Stimulated activated naive CD4-positive, alpha-beta T cell (primary cell): Measurements from ENCODE around the gene VPS52.
A peak's percentile ranks its signal among the peaks of the same experiment; 100 is the strongest.
"Not testable (repeated sequence)": the region's sequence is repeated elsewhere in the genome, so short reads cannot be mapped to it uniquely, and the experiment has no call there.

Source experiments
- DNase-seq, 6 experiments: peaks; one replicate each; lab custom pipeline; 2025; lab: John Stamatoyannopoulos, UW

Gene VPS52

DNA sequence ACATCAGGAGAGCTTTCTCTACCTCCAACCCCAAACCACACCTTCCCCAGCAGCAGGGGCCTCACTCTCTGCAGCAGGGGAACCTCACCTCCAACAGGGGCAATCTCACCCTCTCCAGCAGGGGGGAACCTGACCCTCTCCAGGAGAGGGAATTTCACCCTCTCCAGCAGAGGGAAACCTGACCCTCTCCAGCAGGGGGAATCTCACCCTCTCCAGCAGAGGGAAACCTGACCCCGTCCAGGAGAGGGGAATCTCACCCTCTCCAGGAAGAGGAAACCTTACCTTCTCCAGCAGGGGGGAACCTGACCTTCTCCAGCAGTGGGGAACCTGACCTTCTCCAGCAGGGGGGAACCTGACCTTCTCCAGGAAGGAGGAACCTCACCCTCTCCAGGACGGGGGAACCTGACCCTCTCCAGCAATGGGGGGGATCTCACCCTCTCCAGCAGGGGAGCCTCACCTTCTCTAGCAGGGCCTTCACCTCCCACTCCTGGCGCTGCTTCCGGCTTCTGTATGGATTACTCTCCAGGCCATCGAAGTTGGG, 8.4 kb upstream of the VPS52 start:
- DNase-seq = peak in 2 of 6 experiments; percentile 11 to 12

DNA sequence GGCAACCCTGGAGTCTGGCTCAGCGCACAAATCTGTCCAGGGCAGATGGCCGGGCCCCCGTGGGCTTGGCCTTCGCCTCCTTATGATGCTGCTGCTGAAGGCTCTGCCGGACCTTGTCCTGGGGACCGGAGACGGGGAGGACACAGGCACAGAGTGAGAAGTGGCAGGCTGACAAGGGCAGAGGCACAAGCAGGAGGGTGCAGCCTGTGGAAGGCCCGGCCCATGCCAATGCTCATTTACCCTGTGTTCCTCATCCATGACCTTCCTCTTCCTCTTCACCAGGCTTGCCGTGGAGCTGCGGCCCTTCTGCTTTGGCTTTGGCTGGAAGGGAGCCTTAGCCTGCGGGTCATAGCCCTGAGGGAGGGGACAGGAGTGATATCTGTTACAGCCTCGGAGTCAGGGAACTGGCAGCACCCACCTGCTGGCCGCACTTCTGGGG, 7.6 kb upstream of the VPS52 start:
- no peak for DNase-seq

DNA sequence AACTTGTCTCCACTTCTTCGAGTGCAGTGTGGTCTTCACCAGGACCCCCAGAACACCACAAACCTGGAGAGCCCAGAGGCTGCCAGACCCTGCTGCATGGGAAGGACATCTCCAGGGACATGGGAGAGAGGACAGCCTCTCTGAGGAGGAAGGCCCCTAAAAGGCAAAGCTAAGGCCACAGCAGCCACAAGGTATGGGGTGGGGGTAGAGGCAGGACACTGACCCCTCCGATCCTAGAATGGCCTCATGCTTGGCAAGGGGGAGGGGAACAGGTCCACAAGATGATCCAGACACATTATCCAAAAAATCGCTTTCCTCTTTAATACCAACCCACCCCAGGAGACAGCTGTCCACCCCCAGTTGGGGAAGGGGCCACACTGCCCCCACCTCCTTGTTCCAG, 7.1 kb upstream of the VPS52 start:
- no peak for DNase-seq

DNA sequence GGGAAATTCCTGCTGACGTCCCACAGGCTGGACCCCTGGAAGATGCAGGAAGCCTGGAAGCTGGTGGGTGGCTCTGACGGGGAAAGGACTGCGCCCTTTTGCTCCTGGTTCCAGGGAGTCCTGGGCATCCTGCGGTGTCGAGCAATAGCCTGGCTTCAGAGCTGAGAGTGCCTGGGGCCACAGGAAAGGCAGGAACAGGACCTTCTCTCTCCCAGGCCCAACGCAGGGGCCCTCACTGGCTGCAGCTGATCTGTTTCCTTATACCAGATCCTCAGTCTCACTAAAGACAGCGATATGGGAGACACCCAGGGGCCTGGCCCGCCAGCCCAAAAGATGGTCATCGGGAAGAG, 6.7 kb upstream of the VPS52 start:
- DNase-seq = no peak

DNA sequence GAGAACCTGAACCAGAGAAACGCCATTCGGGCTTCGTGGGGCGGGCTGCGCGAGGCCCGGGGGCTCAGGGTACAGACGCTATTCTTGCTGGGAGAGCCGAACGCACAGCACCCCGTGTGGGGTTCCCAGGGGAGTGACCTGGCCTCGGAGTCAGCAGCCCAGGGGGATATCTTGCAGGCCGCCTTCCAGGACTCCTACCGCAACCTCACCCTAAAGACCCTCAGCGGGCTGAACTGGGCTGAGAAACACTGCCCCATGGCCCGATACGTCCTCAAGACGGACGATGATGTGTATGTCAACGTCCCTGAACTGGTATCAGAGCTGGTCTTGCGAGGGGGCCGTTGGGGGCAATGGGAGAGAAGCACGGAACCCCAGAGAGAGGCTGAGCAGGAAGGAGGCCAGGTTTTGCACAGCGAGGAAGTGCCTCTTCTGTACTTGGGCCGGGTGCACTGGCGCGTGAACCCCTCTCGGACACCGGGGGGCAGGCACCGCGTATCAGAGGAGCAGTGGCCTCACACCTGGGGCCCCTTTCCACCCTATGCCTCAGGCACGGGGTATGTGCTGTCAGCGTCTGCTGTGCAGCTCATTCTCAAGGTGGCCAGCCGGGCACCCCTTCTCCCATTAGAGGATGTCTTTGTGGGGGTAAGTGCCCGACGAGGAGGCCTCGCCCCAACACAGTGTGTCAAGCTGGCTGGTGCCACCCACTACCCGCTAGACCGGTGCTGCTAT, 6.2 kb upstream of the VPS52 start:
- peak in 2 of 6 experiments; percentile 16 to 41 for DNase-seq

- DNase-seq = peak; percentile 47 to 79 (median 71)
Observed at GRCh38 chr6:33276864-33277662, 5.4 kb upstream of the VPS52 start, which contains the start of gene B3GALT4. TSS of gene B3GALT4 (plus strand) at chr6:33277123. CDS start at chr6:33277420, 297 bp downstream.

GRCh38 chr6:33276581-33276863, 4.8 kb upstream of the VPS52 start:
- DNase-seq = no peak

DNA sequence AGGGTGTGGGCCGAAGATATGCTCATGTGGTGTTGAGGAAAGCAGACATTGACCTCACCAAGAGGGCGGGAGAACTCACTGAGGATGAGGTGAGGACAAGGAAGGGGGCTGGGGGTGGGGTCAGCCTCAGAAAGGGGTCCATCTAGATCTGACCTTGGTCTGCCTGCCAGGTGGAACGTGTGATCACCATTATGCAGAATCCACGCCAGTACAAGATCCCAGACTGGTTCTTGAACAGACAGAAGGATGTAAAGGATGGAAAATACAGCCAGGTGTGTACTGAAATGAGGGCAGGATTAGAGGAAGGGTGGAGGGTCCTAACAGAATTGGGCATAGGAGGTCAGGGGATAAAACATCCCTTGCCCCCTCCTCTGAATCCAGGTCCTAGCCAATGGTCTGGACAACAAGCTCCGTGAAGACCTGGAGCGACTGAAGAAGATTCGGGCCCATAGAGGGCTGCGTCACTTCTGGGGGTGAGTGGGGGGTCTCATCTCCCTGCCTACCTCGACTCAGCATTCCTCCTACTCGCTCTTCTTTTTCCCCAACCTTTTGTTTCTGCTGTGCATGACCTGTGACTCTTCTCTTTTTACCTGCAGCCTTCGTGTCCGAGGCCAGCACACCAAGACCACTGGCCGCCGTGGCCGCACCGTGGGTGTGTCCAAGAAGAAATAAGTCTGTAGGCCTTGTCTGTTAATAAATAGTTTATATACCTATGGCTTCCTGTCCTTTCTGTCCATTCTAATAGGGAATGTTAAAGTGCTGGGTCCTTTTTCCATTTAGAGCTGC, 4.3 kb upstream of the VPS52 start:
- DNase-seq = not testable (repeated sequence)

DNA sequence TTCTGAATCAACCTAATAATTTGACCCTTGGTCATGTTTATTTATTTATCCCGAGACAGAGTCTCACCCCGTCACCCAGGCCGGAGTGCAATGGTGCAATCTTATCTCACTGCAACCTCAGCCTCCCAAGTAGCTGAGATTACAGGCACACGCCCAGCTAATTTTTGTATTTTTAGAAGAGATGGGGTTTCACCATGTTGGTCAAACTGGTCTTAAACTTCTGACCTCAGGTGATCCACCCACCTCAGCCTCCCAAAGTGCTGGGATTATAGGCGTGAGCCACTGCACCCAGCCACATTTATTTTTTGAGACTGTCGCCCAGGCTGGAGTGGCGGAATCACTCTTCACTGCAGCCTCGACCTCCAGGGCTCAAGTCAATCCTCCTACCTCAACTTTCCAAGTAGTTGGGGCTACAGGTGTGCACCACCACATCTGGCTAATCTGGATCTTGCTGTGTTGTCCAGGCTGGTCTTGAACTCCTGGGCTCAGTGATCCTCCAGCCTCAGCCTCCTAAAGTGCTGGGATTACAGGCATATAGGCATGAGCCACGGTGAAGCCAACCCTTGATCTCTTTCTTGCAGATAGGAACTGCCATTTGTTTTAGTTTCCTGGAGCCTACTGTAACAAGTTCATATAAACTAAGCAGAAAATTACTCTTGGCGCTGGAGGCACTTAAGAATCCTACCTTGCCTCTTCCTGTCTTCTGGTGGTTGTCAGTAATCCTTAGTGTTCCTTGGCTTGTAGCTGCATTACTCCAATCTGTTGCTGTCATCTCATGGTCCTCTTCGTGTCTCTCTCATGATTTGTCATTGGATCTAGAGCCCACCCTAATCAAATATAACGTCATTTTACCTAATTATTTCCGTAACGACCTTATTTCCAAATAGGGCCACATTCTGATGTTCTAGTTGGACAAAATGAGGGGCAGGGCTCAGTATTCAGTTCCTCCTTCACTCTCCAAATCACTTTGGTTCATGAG, 2.5 kb upstream of the VPS52 start:
- DNase-seq = no peak

DNA sequence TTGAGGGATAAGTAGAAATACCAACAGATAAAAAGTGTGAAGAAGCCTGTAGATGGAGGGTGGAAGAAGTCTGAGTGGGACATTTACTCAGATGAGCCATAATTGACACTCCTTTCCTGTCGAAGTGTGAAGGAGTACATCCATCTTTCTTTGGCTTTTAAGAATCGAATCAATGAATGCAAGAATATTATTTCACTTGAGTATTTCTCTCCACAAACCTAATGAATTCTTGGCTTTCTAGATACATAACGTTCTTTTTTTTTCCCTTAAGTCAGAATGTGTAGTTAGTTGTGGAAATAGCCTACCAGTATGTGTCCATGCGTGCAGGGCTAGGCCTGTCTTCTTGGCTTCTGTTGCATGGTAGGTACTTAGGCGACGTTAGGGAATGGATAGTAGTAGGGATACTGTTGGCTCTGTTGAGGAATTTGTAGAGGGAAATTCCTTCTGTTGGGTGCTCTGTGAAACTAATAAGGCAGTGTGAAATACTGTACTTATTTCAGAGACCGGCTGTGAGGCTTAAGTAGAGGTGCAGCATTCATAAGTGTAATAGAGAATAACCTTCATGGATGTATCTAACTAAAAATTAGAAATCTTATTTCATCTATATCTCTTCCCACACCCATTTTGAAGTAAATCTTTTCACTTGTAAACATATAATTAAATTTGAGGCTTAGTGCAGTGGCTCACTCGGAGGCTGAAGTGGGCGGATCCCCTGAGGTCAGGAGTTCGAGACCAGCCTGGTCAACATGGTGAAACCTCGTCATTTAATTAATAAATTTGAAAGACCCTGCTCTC, 1.6 kb upstream of the VPS52 start:
- no peak for DNase-seq

DNA sequence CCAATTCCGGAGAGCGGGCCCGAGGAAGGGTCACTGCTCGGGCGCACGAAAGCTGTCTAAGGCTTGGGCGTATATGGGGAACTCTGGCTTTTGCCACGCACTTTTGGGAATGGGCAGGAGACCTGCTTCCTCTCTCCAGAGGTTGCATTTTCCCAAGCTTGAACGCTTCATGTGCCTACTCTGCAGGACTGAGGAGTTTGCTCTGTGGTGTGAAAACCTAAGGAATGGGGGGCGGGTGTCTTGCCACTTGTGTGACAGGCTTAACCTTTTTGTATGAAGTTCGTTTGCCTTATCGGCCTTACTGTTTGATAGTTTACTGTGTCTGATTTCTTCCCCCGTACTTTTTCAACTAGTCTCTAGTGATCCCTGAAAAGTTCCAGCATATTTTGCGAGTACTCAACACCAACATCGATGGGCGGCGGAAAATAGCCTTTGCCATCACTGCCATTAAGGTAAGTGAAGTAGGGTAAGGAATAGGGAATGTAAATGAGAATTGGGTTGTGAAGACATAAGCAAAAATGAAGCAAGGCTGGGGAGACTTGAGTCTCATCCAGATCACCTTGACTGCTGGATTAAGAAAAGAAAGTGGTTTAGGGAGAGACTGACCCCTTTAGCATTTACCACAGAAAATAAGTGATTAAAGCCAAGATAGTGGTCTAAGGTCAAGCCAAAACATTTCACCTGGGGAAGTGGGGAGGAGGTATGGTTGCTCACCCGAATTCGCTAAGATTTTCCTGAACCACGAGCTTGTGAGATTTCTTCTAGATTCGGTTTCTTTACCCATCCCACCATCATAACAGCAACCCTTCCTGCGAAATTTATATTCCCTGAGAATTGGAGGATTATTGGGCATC, 826 bp upstream of the VPS52 start:
- peak in 1 of 6 experiments; percentile 29 for DNase-seq

GRCh38 chr6:33271117-33271467, 584 bp downstream of the VPS52 start:
- DNase-seq = no peak

GRCh38 chr6:33264015-33264414, 7.7 kb downstream of the VPS52 start:
- DNase-seq = no peak

DNA sequence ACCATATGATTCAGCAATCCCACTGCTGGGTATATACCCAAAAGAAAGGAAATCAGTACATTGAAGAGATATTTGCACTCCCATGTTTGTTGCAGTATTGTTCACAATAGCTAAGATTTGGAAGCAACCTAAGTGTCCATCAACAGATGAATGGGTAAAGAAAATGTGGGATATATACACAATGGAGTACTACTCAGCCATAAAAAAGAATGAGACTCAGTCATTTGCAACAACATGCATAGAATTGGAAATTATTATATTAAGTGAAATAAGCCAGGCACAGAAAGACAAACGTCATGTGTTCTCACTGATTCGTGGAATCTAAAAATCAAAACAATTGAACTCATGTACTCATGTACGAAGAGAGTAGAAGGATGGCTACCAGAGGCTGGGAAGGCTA, 9.2 kb downstream of the VPS52 start:
- DNase-seq = not testable (repeated sequence)

- DNase-seq = no peak
Observed at GRCh38 chr6:33259032-33259431, 12.6 kb downstream of the VPS52 start.

DNA sequence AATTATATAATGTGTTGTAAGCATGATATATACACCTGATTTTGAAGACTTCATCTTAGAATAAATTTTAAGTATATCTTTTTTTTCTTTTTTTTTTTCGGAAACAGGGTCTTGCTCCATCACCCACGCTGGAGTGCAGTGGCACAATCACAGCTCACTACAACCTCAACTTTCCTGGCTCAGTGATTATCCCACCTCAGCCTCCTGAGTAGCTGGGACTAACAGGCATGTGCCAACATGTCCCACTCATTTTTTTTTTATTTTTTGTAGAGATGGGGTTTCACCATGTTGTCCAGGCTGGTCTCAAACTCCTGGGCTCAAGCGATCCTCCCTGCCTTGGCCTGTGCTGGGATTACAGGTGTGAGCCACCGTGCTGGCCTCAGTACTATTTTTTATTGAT, 17.1 kb downstream of the VPS52 start:
- no peak for DNase-seq

DNA sequence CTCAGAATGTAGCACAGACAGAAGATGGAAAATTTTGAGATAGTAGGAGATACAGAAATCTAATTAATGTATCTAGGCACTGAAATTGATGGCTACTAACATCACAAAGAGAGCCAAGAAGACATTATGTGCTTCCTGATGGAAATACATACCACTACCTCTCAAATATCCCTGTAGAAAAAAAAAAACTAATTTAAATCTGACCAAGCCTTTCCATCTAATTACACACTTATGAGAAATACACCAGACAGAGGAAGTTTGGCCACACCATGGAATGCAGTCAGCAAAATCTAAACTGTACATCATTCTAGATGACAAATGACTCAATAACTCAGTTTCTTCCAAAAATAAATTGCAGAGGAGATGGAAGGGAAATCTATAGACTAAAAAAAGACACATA, 18.9 kb downstream of the VPS52 start:
- no peak for DNase-seq

DNA sequence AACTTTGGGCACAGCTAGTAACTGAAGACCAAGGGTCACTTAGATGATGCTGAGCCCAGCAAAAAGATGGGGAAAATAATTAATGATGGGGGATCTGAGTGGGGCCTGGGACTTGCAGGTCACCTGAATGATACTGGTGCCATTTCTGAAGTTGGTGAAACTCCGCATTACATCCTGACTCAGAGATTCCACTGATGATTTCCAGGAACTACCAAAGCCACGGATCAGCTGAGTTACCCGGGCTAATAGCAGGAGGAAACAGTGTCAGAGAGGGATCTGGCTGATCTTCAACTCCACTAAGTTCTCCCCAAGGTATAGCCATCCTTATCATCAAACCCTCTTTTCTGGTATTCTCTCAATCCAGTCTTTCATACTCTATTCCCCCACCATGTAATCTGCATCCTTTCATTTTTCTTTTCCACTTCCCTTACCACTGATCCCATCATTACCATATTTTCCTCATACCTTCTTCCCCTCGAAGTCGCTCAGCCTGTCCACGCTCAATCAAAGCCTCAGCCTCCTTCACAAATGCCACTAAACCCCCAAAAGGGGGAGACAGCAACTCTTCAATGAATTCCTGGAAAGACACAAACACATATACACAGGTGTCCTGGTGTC, 20.2 kb downstream of the VPS52 start:
- no peak for DNase-seq

DNA sequence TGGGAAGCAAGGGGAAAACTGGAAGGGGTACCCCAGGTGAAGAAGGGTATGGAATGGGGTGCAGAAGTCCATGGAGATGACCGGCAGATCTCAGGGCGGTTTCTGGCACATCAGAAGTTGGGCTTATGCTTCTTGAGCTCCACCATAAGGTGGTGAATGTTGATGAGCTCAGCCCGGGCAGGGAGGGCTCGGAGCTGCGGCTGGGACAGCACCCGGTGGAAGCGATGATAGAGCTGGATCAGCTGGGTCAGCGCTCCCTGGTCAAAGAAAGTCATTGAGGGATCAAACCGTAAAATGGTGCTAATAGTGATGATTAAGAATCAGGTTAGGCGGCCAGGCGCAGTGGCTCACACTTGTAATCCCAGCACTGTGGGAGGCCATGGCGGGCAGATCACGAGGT, 20.9 kb downstream of the VPS52 start:
- no peak for DNase-seq
